RWPE2 (cell line): ENCODE results near the gene NFATC4.
A peak's percentile ranks its signal among the peaks of the same experiment; 100 is the strongest.

Experiments
- ATAC-seq: fragments of 200-7000 bp; cut with Tn5 transposase; 3 replicates; pipeline ENCODE4 v1.9.1; 2021; ENCODE audit warnings: low read depth
- DNase-seq: peaks from one replicate; pipeline ENCODE4 v3.0.0-alpha.2; 2020; ENCODE audit warnings: low spot score
- H3K27ac ChIP-seq: fragments of 450-650 bp; 2 replicates; pipeline ENCODE4 v1.5.1; 2017; ENCODE audit warnings: mild to moderate bottlenecking; ENCODE audit not compliant: poor library complexity, severe bottlenecking
- H3K27me3 ChIP-seq: fragments of 250-450 bp; sonication (Bioruptor Pico); 2 replicates; pipeline ENCODE4 v1.5.1; 2021; ENCODE audit warnings: mild to moderate bottlenecking, moderate library complexity; ENCODE audit not compliant: insufficient read depth, poor library complexity, severe bottlenecking
- H3K36me3 ChIP-seq: fragments of 250-450 bp; sonication (Bioruptor Pico); 2 replicates; pipeline ENCODE4 v1.5.1; 2020; ENCODE audit warnings: low read depth, mild to moderate bottlenecking, moderate library complexity
- H3K4me1 ChIP-seq: fragments of 250-450 bp; sonication (Bioruptor Pico); 2 replicates; pipeline ENCODE4 v1.5.1; 2021; ENCODE audit warnings: mild to moderate bottlenecking, moderate library complexity; ENCODE audit not compliant: insufficient read depth, poor library complexity, severe bottlenecking
- H3K4me3 ChIP-seq: fragments of 250-450 bp; sonication (Bioruptor Pico); 2 replicates; pipeline ENCODE4 v1.5.1; 2021; ENCODE audit warnings: mild to moderate bottlenecking, moderate library complexity; ENCODE audit not compliant: severe bottlenecking
- H3K9me3 ChIP-seq: fragments of 250-450 bp; sonication (Bioruptor Pico); 2 replicates; pipeline ENCODE4 v1.5.1; 2021; ENCODE audit warnings: mild to moderate bottlenecking, moderate library complexity; ENCODE audit not compliant: severe bottlenecking
- TF ChIP-seq, protein P1 (sequence below): fragments of 450-650 bp; IDR thresholded peaks from one replicate; pipeline ENCODE4 v1.5.1; 2017; ENCODE audit warnings: mild to moderate bottlenecking, moderate library complexity; ENCODE audit not compliant: poor library complexity, severe bottlenecking

The NFATC4 gene

DNA sequence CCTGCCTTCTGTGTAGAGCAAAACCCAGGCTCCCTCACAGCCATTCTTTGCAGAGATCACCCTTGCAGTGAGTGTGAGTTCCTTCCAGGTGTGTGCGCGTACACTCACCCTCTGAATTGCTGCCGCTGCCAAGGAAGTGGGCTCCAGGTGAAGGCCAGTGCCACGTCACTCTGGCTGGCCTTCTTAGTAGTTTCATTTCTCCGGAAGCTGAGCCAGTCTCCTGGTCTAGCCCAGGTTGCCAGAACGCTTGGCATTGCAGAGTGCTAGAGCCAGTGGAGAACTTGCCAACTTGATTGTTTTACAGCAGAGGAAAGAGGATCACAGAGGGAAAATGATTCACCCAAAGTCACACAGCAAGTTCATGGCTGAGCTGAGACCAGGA lies 50.5 kb downstream of the NFATC4 start:
- ATAC-seq (peak; percentile 85), DNase-seq (no peak)
- Histone ChIP-seq H3K27me3 (no peaks in the 10 kb centered on the region), H3K4me1 (peaks cover 7% of the 10 kb centered on the region), H3K27ac (peak overlapping the region; percentile 41), H3K4me3 (no peak overlapping the region), H3K36me3 (no peaks in the 10 kb centered on the region), H3K9me3 (no peaks in the 10 kb centered on the region)
- TF ChIP-seq, protein P1, sequence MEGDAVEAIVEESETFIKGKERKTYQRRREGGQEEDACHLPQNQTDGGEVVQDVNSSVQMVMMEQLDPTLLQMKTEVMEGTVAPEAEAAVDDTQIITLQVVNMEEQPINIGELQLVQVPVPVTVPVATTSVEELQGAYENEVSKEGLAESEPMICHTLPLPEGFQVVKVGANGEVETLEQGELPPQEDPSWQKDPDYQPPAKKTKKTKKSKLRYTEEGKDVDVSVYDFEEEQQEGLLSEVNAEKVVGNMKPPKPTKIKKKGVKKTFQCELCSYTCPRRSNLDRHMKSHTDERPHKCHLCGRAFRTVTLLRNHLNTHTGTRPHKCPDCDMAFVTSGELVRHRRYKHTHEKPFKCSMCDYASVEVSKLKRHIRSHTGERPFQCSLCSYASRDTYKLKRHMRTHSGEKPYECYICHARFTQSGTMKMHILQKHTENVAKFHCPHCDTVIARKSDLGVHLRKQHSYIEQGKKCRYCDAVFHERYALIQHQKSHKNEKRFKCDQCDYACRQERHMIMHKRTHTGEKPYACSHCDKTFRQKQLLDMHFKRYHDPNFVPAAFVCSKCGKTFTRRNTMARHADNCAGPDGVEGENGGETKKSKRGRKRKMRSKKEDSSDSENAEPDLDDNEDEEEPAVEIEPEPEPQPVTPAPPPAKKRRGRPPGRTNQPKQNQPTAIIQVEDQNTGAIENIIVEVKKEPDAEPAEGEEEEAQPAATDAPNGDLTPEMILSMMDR, result no peak

DNA sequence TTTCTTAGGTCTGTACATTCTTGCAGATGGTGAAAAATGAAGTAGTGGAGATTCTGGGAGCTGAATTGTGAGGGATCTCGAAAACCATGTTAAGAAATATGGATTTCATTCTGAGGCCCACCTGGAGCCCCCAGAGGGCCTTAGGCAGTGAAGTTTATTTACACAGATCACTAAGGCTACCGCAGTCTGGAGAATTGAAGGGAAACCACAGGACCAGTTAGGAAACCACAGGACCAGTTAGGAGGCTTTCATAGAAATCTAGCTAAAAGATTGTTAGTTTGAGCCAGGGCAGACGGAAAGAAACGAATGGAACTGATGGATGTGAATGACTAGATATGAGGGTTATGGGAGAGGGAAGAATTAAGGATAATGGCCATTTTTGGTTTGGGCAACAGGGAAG lies 54.3 kb downstream of the NFATC4 start:
- no peak overlapping the region for H3K4me3 ChIP-seq
- no peak for ATAC-seq
- H3K9me3 ChIP-seq, result no peaks in the 10 kb centered on the region

DNA sequence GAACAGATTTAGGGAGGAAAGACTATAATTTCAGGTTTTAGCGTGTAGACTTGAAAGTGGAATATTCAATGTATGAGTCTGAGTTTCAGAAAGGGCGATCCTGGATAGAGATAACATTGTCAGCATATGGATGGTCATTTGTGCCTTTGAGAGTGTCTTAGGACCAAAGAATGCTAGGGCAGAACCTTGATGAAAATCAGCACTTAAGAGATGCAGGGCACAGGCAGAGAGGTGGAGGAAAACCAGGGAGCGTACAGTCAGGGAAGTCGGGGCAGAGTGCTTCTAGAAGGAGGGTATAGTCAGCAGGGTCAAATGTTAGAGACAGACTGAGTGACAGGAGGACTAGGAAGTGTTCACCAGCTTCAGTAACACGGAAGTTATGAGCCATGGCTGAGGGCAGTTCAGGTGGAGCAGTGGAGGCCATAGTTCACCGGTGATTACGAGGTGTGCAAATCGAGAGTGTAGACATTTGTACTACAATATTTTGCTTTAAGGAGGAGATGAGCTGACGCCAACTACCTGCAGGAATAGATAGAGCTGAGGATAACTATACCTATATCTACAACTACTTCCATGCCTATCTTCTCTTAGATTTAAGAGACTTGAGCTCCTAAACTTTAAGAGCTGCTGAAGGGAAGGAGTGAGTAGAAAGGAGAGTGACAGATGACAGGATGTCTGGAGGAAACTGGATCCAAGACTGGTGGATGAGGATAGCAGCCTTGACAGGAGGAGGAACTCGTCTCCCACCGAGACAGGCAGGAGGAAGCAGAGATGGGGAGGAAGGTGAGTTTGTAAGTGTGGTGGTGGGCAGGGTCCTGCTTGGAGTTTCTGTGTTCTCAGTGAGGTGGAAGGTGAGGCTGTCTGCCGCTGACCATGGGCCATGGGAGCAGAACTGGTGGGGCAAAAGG lies 55.0 kb downstream of the NFATC4 start:
- H3K4me3 ChIP-seq, result no peak overlapping the region
- H3K4me1 ChIP-seq, result peaks cover 31% of the 10 kb centered on the region
- no peaks in the 10 kb centered on the region for H3K36me3 ChIP-seq
- no peak for DNase-seq
- H3K9me3 ChIP-seq, result no peaks in the 10 kb centered on the region
- TF ChIP-seq, protein P1, result no peak
- H3K27me3 ChIP-seq, result no peaks in the 10 kb centered on the region
- no peak overlapping the region for H3K27ac ChIP-seq
- no peak for ATAC-seq

More for the DNA sequence above, 54.3 kb downstream of the NFATC4 start:
- DNase-seq, result no peak
- Histone ChIP-seq H3K4me1 (peaks cover 31% of the 10 kb centered on the region), H3K27me3 (no peaks in the 10 kb centered on the region), H3K36me3 (no peaks in the 10 kb centered on the region), H3K27ac (no peak overlapping the region)
- TF ChIP-seq, protein P1, result no peak

DNA sequence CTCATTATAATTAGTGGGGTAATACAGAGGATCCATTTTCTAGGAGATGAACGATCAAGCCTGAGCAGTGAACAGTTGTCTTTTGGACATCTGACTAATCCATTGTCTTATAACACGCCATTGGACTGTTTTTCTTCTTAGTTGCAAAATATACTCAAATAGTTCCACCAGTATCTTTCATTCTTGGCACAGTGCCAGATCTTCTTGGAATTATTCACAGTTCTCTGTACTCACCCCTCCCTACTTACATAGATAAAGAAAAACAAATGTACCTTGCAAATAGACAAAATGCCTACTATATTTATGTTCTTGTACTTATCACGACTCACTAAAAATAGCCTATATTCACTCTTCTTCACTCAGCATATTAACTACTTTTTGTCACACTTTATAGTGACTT lies 57.7 kb downstream of the NFATC4 start:
- TF ChIP-seq, protein P1, result no peak
- H3K27me3 ChIP-seq, result no peaks in the 10 kb centered on the region
- ATAC-seq, result peak; percentile 43
- peak overlapping the region; percentile 72 for H3K27ac ChIP-seq
- no peak for DNase-seq
- no peaks in the 10 kb centered on the region; the same call in 1 of the 2 replicates for H3K36me3 ChIP-seq
- peaks cover 29% of the 10 kb centered on the region for H3K4me1 ChIP-seq
- H3K4me3 ChIP-seq, result no peak overlapping the region
- H3K9me3 ChIP-seq, result no peaks in the 10 kb centered on the region
